ENCODE results near the gene DSC2. TPM values are rescaled to one million over a fixed set of nuclear protein-coding genes. Genes with fewer than 3 reads are reported as not detected.

The DSC2 gene
- total and polyA plus RNA-seq, 2 of the 8 experiments (the other 6 are each of a cell fraction or from before 2014, with no cell fraction given) = 4.6 to 39.7 TPM

DNA sequence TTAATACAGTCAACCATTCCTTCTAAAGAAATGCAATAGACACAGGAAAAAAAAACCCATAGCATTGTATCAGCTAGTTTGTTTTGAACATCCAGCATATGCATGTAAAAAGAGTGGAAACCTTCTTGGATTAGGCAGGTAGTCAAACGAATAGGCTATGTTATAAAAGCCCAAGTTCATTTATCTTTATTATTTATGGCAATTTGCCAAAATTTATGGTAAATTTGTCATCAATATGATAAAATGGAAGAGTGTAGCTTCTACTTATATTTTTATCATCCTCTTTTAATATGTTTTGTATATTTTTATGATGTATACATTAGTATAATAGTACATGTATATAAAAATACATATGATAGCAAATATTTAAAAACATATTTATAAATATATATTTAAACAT, 36.5 kb upstream of the DSC2 start:
- no peak overlapping the region for H4K5ac ChIP-seq (ENCODE audit: insufficient read length, low read depth, low read length)
- H3K23me2 ChIP-seq (ENCODE audit: low read depth, low read length) = no peaks in the 10 kb centered on the region
- H3K14ac ChIP-seq (ENCODE audit: insufficient read length) = no peak overlapping the region
- H3K4me3 ChIP-seq (ENCODE audit: extremely low read depth in 1 of 4, insufficient read depth in 2 of 4, low read depth in 3 of 4, low read length in 4 of 4) = no peak overlapping the region
- H3K79me1 ChIP-seq (ENCODE audit: low read depth, low read length) = no peaks in the 10 kb centered on the region
- no peak overlapping the region for H3K18ac ChIP-seq (ENCODE audit: extremely low read depth, low read length)
- no peaks in the 10 kb centered on the region for H3K79me2 ChIP-seq (ENCODE audit: control insufficient read depth in 1 of 2, insufficient read depth in 2 of 2, low read length in 2 of 2)
- no peak overlapping the region for H3K56ac ChIP-seq (replicated peaks; ENCODE audit: insufficient read length, low read depth, low read length)
- H2AK5ac ChIP-seq (ENCODE audit: low read depth, low read length) = no peak overlapping the region
- no peaks in the 10 kb centered on the region for H3K9me3 ChIP-seq (ENCODE audit: insufficient read depth in 2 of 2, low read depth in 1 of 2, low read length in 1 of 2)
- H2BK12ac ChIP-seq (ENCODE audit: low read depth, low read length) = no peak overlapping the region
- H3K27me3 ChIP-seq (replicated peaks in 1 of 4; ENCODE audit: control insufficient read depth in 3 of 4, extremely low read depth in 1 of 4, insufficient read depth in 3 of 4, low read length in 3 of 4) = no peaks in the 10 kb centered on the region
- H2AFZ ChIP-seq (ENCODE audit: low read length) = no peak overlapping the region
- DNase-seq (ENCODE audit: low read depth in 1 of 2, low spot score in 2 of 2) (no peak), FAIRE-seq (no peak)
- H3K36me3 ChIP-seq (ENCODE audit: control insufficient read depth in 2 of 4, insufficient read depth in 4 of 4, low read length in 3 of 4) = no peaks in the 10 kb centered on the region
- H4K8ac ChIP-seq (ENCODE audit: extremely low read depth, insufficient read depth, low read length) = no peak overlapping the region
- H2BK5ac ChIP-seq (ENCODE audit: low read depth, low read length) = no peak overlapping the region
- H4K91ac ChIP-seq (replicated peaks; ENCODE audit: insufficient read length, low read length) = no peak overlapping the region
- WGBS, 2 experiments (ENCODE audit: extremely low coverage in 1 of 2, insufficient coverage in 1 of 2, insufficient read length in 1 of 2, insufficient replicate concordance in 2 of 2, low coverage in 1 of 2, low lambda C conversion rate in 2 of 2, missing lambda C conversion rate in 1 of 2) = 88% methylated on average over 1 of the region's 1 CpG; no CpG with 5 or more reads in 1 of the 2 experiments
- H3K27ac ChIP-seq (ENCODE audit: low read depth, low read length) = no peak overlapping the region
- H2BK20ac ChIP-seq (ENCODE audit: low read length) = no peak overlapping the region
- H3K4ac ChIP-seq (replicated peaks; ENCODE audit: insufficient read length, low read depth, low read length) = no peak overlapping the region
- H2BK15ac ChIP-seq (ENCODE audit: low read length) = no peak overlapping the region
- POLR2A ChIA-PET (ENCODE audit: partially characterized antibody) = no interaction called here
- H4K20me1 ChIP-seq (replicated peaks in 1 of 2; ENCODE audit: control insufficient read depth in 1 of 2, insufficient read depth in 2 of 2, low read length in 2 of 2) = no peaks in the 10 kb centered on the region
- CTCF ChIA-PET (ENCODE audit: partially characterized antibody) = interaction anchor here (0.6 to 0.9 kb wide), 3 partner anchors 16 to 1426 kb away, joined by 3 read pairs; no protein-coding TSS in a partner anchor
- no peak overlapping the region for H3K9ac ChIP-seq (replicated peaks in 1 of 4; ENCODE audit: extremely low read depth in 1 of 4, low read depth in 3 of 4, low read length in 3 of 4)
- H2BK120ac ChIP-seq (replicated peaks; ENCODE audit: low read depth, low read length) = no peak overlapping the region
- H3K4me1 ChIP-seq (replicated peaks in 1 of 4; ENCODE audit: control insufficient read depth in 3 of 4, insufficient read depth in 4 of 4, low read length in 3 of 4) = no peaks in the 10 kb centered on the region
- no peak overlapping the region for H3K4me2 ChIP-seq (ENCODE audit: insufficient read depth in 1 of 2, low read depth in 2 of 2, low read length in 2 of 2)
- no peak overlapping the region for H3K23ac ChIP-seq (ENCODE audit: insufficient read length)
- no peak for TF ChIP-seq RXRA (IDR thresholded peaks at IDR 0.05; ENCODE audit: insufficient read depth, low read depth, low read length)
- TF ChIP-seq SIN3A (conservative IDR thresholded peaks at IDR 0.05 in 1 of 2, IDR thresholded peaks at IDR 0.05 in 1 of 2; ENCODE audit: low read depth in 1 of 2, low read length in 2 of 2) = no peak
- no peak for TF ChIP-seq BRCA1 (IDR thresholded peaks at IDR 0.05; ENCODE audit: low read depth, low read length)
- no peak for TF ChIP-seq KDM5A (IDR thresholded peaks at IDR 0.05; ENCODE audit: low read length)
- TF ChIP-seq, protein P1, sequence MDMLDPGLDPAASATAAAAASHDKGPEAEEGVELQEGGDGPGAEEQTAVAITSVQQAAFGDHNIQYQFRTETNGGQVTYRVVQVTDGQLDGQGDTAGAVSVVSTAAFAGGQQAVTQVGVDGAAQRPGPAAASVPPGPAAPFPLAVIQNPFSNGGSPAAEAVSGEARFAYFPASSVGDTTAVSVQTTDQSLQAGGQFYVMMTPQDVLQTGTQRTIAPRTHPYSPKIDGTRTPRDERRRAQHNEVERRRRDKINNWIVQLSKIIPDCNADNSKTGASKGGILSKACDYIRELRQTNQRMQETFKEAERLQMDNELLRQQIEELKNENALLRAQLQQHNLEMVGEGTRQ (IDR thresholded peaks at IDR 0.05; ENCODE audit: low read length) = no peak
- no peak for TF ChIP-seq CHD1 (IDR thresholded peaks at IDR 0.05; ENCODE audit: low read depth, low read length)
- no peak for TF ChIP-seq RBBP5 (IDR thresholded peaks at IDR 0.05; ENCODE audit: borderline replicate concordance, low read depth, low read length)
- no peak for TF ChIP-seq CREB1 (IDR thresholded peaks at IDR 0.05)
- no peak for TF ChIP-seq TAF1 (IDR thresholded peaks at IDR 0.05; ENCODE audit: low read depth, low read length)
- TF ChIP-seq HDAC6 (IDR thresholded peaks at IDR 0.05; ENCODE audit: low read depth, low read length) = no peak
- TF ChIP-seq EGR1 (IDR thresholded peaks at IDR 0.05; ENCODE audit: borderline replicate concordance, low read depth, low read length) = no peak
- TF ChIP-seq EZH2 (IDR thresholded peaks at IDR 0.05; ENCODE audit: low read depth, low read length, severe bottlenecking) = no peak
- TF ChIP-seq BACH1 (IDR thresholded peaks at IDR 0.05; ENCODE audit: low read length) = no peak
- TF ChIP-seq ZNF274 (IDR thresholded peaks at IDR 0.05; ENCODE audit: borderline replicate concordance, extremely low read depth, low read length) = no peak

Measured in H1 (cell line).